Fibroblast of peridontal ligament (primary cell): ENCODE results near the gene HSPA1A.
"Not testable (repeated sequence)": the region's sequence is repeated elsewhere in the genome, so short reads cannot be mapped to it uniquely, and the experiment has no call there.

Experiments
- DNase-seq: peaks from one replicate; pipeline ENCODE4 v3.0.0-alpha.2; 2010; ENCODE audit errors: extremely low read depth

Gene HSPA1A

GRCh38 chr6:31781244-31782125 is 33.9 kb upstream of the HSPA1A start:
- DNase-seq = no peak

GRCh38 chr6:31782126-31782855 is 33.1 kb upstream of the HSPA1A start:
- no peak for DNase-seq

- no peak for DNase-seq
Measured at GRCh38 chr6:31784098-31784925, 31.0 kb upstream of the HSPA1A start.

GRCh38 chr6:31785475-31785874 is 29.9 kb upstream of the HSPA1A start:
- DNase-seq = no peak

GRCh38 chr6:31791324-31792089 is 23.8 kb upstream of the HSPA1A start:
- peak; percentile 51 for DNase-seq

- DNase-seq = no peak
Measured at GRCh38 chr6:31792090-31792374, 23.3 kb upstream of the HSPA1A start.

- no peak for DNase-seq
Measured at GRCh38 chr6:31792761-31793171, 22.6 kb upstream of the HSPA1A start.

- not testable (repeated sequence) for DNase-seq
Measured at GRCh38 chr6:31793927-31794245, 21.5 kb upstream of the HSPA1A start.

- peak; percentile 67 for DNase-seq
Measured at GRCh38 chr6:31794294-31794865, 21.0 kb upstream of the HSPA1A start.

GRCh38 chr6:31794866-31795615 is 20.3 kb upstream of the HSPA1A start:
- peak; percentile 38 for DNase-seq

GRCh38 chr6:31795616-31796298 is 19.6 kb upstream of the HSPA1A start, which contains the start of gene VARS1:
VARS1 (minus strand) TSS chr6:31795752; CDS start chr6:31795217, 535 bp downstream.
- DNase-seq = peak; percentile 84

GRCh38 chr6:31796993-31797385 is 18.4 kb upstream of the HSPA1A start:
- no peak for DNase-seq

GRCh38 chr6:31797588-31797987 is 17.8 kb upstream of the HSPA1A start:
- DNase-seq = no peak

GRCh38 chr6:31799781-31800180 is 15.6 kb upstream of the HSPA1A start:
- no peak for DNase-seq

GRCh38 chr6:31801031-31801927 is 14.1 kb upstream of the HSPA1A start:
- not testable (repeated sequence) for DNase-seq

- no peak for DNase-seq
Measured at GRCh38 chr6:31805939-31806469, 9.3 kb upstream of the HSPA1A start.

- DNase-seq = peak; percentile 96
Measured at GRCh38 chr6:31806470-31807272, 8.7 kb upstream of the HSPA1A start, which contains the start of gene LSM2. LSM2 (minus strand) TSS chr6:31806966; CDS start chr6:31806757, 209 bp downstream.

GRCh38 chr6:31808599-31808998 is 6.7 kb upstream of the HSPA1A start:
- not testable (repeated sequence) for DNase-seq
